ENCODE measurements around the gene SERPINI1.

Gene SERPINI1

DNA sequence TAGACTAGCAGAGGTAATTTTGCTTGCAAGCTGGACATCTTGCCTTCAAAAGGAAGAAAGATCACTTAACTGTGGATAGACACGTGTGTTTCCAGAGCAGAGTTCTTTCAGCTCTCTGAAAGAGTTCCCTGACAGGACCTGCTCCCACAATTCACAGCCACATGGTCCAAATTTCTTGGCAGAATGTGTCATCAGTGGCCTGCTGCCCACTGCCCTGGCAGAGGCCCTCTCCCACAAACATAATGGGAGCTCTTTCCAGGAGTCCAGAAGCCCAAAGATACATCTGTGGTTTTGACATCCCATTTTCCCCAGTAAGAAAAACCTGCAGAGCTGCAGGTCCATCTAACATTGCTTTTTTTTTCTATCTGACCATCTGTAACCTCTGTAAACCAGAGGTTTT, 48.3 kb downstream of the SERPINI1 start:
- no peak overlapping the region for H3K27ac ChIP-seq (ENCODE audit: low read depth, low read length)
- no peaks in the 10 kb centered on the region for H3K27me3 ChIP-seq (ENCODE audit: control insufficient read depth in 1 of 2, insufficient read depth in 2 of 2, low read length in 2 of 2)
- no peak overlapping the region for H3K9ac ChIP-seq (ENCODE audit: low read depth in 1 of 2, low read length in 2 of 2)
- H3K36me3 ChIP-seq (ENCODE audit: control insufficient read depth in 1 of 2, insufficient read depth in 2 of 2, low read length in 2 of 2): no peaks in the 10 kb centered on the region
- no peaks in the 10 kb centered on the region for H3K9me3 ChIP-seq (ENCODE audit: control insufficient read depth in 1 of 2, low read length in 2 of 2)
- no peaks in the 10 kb centered on the region for H3K4me1 ChIP-seq (ENCODE audit: control insufficient read depth in 1 of 2, insufficient read depth in 2 of 2, low read length in 2 of 2)
- H3K4me3 ChIP-seq (ENCODE audit: low read depth in 1 of 2, low read length in 2 of 2): no peak overlapping the region

DNA sequence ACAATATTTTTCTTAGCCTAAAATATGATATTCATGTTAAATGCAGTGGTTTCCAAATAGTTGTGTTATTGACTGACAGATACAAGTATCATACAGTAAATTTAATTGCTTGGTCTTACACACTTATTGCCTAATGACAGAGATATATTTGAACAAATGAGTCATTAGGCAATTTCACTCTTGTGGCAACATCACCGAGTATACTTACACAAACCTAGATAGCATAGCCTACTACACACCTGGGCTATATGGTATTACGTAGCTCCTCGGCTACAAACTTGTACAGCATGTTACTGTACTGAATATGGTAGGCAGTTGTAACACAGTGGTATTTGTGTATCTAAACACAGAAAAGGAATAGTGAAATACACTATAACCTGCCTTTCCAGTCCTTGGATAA, 50.3 kb downstream of the SERPINI1 start:
- Histone ChIP-seq H3K27ac (ENCODE audit: low read depth, low read length) (no peak overlapping the region), H3K4me1 (ENCODE audit: control insufficient read depth in 1 of 2, insufficient read depth in 2 of 2, low read length in 2 of 2) (no peaks in the 10 kb centered on the region), H3K4me3 (ENCODE audit: low read depth in 1 of 2, low read length in 2 of 2) (no peak overlapping the region), H3K9ac (ENCODE audit: low read depth in 1 of 2, low read length in 2 of 2) (no peak overlapping the region), H3K9me3 (ENCODE audit: control insufficient read depth in 1 of 2, low read length in 2 of 2) (no peaks in the 10 kb centered on the region), H3K36me3 (ENCODE audit: control insufficient read depth in 1 of 2, insufficient read depth in 2 of 2, low read length in 2 of 2) (no peaks in the 10 kb centered on the region), H3K27me3 (ENCODE audit: control insufficient read depth in 1 of 2, insufficient read depth in 2 of 2, low read length in 2 of 2) (no peaks in the 10 kb centered on the region)

DNA sequence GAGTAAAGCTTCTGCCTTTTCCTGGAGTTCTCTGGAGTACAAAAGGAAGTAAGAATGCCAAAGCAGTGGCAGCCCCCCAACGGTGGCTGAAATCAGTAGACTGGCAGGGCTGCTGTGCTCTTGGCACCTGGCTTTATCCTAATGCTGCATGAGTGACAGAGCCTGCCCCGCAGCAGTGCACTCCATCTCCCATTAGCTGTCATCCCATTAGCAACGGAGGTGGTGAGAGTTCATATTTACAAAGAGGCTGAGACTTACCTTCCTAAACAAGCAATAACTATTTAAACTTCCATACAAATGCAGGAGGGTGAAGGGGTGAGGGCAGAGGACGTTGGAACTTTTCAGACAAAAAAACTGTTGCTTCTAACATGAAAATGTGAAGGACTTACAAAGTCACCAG, 51.9 kb downstream of the SERPINI1 start:
- H3K27me3 ChIP-seq (ENCODE audit: control insufficient read depth in 1 of 2, insufficient read depth in 2 of 2, low read length in 2 of 2): no peaks in the 10 kb centered on the region
- no peaks in the 10 kb centered on the region for H3K9me3 ChIP-seq (ENCODE audit: control insufficient read depth in 1 of 2, low read length in 2 of 2)
- no peak overlapping the region for H3K9ac ChIP-seq (ENCODE audit: low read depth in 1 of 2, low read length in 2 of 2)
- H3K36me3 ChIP-seq (ENCODE audit: control insufficient read depth in 1 of 2, insufficient read depth in 2 of 2, low read length in 2 of 2): no peaks in the 10 kb centered on the region
- no peak overlapping the region for H3K4me3 ChIP-seq (ENCODE audit: low read depth in 1 of 2, low read length in 2 of 2)
- no peaks in the 10 kb centered on the region for H3K4me1 ChIP-seq (ENCODE audit: control insufficient read depth in 1 of 2, insufficient read depth in 2 of 2, low read length in 2 of 2)
- H3K27ac ChIP-seq (ENCODE audit: low read depth, low read length): no peak overlapping the region

DNA sequence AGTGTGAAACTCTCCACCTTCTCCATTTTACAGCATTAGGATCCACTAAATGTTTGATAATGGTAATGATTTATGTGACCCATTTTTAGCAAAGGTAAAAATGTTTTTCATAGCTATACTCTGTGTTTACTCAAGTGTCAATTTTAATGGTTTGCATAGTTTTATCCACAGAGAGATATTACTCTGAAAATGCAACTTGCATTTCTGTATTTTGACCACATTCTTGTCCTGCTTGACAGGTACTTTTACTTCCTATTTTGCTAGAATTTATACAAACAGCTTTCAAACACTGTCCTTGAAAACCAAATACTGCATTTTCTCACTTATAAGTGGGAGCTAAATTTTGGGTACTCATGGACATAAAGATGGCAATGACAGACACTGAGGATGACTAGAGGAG, 62.9 kb downstream of the SERPINI1 start:
- H3K4me1 ChIP-seq (ENCODE audit: control insufficient read depth in 1 of 2, insufficient read depth in 2 of 2, low read length in 2 of 2): no peaks in the 10 kb centered on the region
- H3K4me3 ChIP-seq (ENCODE audit: low read depth in 1 of 2, low read length in 2 of 2): no peak overlapping the region
- H3K27me3 ChIP-seq (ENCODE audit: control insufficient read depth in 1 of 2, insufficient read depth in 2 of 2, low read length in 2 of 2): no peaks in the 10 kb centered on the region
- H3K9me3 ChIP-seq (ENCODE audit: control insufficient read depth in 1 of 2, low read length in 2 of 2): no peaks in the 10 kb centered on the region
- H3K27ac ChIP-seq (ENCODE audit: low read depth, low read length): no peak overlapping the region
- no peaks in the 10 kb centered on the region for H3K36me3 ChIP-seq (ENCODE audit: control insufficient read depth in 1 of 2, insufficient read depth in 2 of 2, low read length in 2 of 2)
- no peak overlapping the region for H3K9ac ChIP-seq (ENCODE audit: low read depth in 1 of 2, low read length in 2 of 2)

DNA sequence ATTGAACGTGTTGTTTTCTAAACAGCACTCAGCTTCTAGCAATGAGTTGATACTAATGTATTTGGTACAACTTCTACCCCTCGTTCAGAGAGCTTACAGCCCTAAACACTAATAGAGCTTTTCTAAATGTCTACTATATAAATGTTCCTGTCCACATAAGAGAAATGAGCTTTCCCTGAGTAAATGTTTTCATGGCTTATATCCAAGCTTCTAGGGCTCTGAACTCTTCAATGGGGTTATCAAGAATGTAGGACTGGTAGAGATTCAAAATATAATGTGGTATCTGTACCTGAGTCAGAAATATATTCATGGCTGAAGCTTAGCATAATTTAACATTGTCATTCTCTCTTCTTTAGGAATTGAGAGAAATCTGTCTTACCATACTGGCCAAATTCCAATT, 73.4 kb downstream of the SERPINI1 start:
- Histone ChIP-seq H3K4me3 (ENCODE audit: low read depth in 1 of 2, low read length in 2 of 2) (no peak overlapping the region), H3K9ac (ENCODE audit: low read depth in 1 of 2, low read length in 2 of 2) (no peak overlapping the region), H3K9me3 (ENCODE audit: control insufficient read depth in 1 of 2, low read length in 2 of 2) (no peaks in the 10 kb centered on the region), H3K36me3 (ENCODE audit: control insufficient read depth in 1 of 2, insufficient read depth in 2 of 2, low read length in 2 of 2) (no peaks in the 10 kb centered on the region), H3K4me1 (ENCODE audit: control insufficient read depth in 1 of 2, insufficient read depth in 2 of 2, low read length in 2 of 2) (no peaks in the 10 kb centered on the region), H3K27ac (ENCODE audit: low read depth, low read length) (no peak overlapping the region), H3K27me3 (ENCODE audit: control insufficient read depth in 1 of 2, insufficient read depth in 2 of 2, low read length in 2 of 2) (no peaks in the 10 kb centered on the region)

DNA sequence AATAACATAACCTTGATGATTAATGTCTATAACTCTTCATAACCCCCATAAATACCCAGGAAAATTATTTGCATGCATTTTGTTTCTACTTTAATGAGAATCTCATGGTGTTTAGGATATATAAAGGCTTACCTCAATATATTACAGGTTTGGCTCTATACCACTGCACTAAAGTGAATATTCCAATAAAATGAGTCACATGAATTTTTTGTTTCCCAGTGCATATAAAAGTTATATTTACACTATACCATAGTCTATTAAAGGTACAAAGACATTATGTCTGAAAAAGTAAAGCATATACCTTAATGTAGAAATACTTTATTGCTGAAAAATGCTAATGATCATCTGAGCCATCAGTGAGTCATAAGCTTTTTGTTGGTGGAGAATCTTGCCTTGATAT, 74.7 kb downstream of the SERPINI1 start:
- H3K9me3 ChIP-seq (ENCODE audit: control insufficient read depth in 1 of 2, low read length in 2 of 2): no peaks in the 10 kb centered on the region
- no peaks in the 10 kb centered on the region for H3K4me1 ChIP-seq (ENCODE audit: control insufficient read depth in 1 of 2, insufficient read depth in 2 of 2, low read length in 2 of 2)
- H3K9ac ChIP-seq (ENCODE audit: low read depth in 1 of 2, low read length in 2 of 2): no peak overlapping the region
- no peaks in the 10 kb centered on the region for H3K27me3 ChIP-seq (ENCODE audit: control insufficient read depth in 1 of 2, insufficient read depth in 2 of 2, low read length in 2 of 2)
- no peak overlapping the region for H3K27ac ChIP-seq (ENCODE audit: low read depth, low read length)
- H3K36me3 ChIP-seq (ENCODE audit: control insufficient read depth in 1 of 2, insufficient read depth in 2 of 2, low read length in 2 of 2): no peaks in the 10 kb centered on the region
- H3K4me3 ChIP-seq (ENCODE audit: low read depth in 1 of 2, low read length in 2 of 2): no peak overlapping the region

DNA sequence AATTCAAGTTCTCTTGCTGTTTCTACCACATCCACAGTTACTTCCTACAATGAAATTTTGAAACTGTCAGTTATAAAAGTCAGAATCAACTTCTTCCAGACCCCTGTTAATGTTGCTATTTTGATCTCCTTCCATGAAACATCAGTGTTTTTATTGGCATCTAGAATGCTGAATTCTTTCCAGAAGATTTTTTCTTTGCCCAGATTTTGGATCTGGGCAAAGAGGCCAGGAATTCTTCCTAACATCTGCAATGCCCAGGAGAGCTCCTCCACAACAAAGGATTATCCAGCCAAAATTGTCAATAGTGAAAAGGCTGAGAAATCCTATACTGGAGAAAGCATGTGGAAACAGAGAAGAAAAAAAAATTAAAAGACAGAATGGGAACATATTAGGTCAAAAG, 75.5 kb downstream of the SERPINI1 start:
- no peaks in the 10 kb centered on the region for H3K9me3 ChIP-seq (ENCODE audit: control insufficient read depth in 1 of 2, low read length in 2 of 2)
- H3K4me3 ChIP-seq (ENCODE audit: low read depth in 1 of 2, low read length in 2 of 2): no peak overlapping the region
- no peaks in the 10 kb centered on the region for H3K36me3 ChIP-seq (ENCODE audit: control insufficient read depth in 1 of 2, insufficient read depth in 2 of 2, low read length in 2 of 2)
- no peaks in the 10 kb centered on the region for H3K4me1 ChIP-seq (ENCODE audit: control insufficient read depth in 1 of 2, insufficient read depth in 2 of 2, low read length in 2 of 2)
- no peak overlapping the region for H3K9ac ChIP-seq (ENCODE audit: low read depth in 1 of 2, low read length in 2 of 2)
- H3K27ac ChIP-seq (ENCODE audit: low read depth, low read length): no peak overlapping the region
- H3K27me3 ChIP-seq (ENCODE audit: control insufficient read depth in 1 of 2, insufficient read depth in 2 of 2, low read length in 2 of 2): no peaks in the 10 kb centered on the region

DNA sequence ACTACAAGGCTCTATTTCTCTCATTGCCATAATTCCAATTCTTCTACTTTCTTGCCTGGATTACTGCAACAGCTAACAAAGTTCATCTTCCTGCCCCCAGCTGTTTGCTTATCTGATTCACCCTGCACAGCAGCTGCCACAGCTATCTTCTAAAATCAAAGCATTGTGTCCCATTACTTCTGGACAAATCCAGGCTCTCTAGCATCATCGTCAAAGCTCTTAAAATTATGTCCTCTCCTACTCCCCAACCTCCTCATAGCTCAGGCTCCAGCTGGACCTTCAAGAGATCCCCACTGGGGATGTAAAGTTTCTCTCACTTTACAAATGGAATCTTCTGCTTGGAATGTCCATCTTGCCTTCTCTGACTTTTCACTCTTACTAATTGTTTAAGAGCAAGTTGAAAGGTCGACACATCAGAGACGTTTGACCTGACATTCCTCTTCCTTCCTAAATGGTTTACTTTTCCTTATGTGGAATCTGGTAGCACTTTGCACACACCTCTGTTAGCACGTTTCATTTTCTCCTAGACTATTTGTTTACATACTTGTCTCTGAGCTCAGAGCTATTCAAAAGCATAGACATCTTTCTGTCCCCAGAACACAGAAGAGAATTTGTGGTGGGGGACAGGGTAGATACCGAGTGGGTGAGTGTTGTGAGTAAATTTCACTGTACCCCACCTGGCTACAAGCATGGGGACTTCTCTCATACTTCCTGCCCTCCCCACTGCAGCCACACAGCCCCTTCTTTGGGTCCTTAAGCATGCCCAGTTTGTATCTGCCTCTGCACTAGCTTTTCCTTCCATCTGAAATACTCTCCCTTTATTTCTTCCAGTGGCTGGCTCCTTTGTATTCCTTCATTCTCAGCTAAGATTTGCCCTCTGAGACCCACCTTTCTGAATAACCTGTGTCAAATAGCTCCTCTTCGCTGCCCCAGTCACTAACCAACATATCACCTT, 77.9 kb downstream of the SERPINI1 start:
- Histone ChIP-seq H3K27me3 (ENCODE audit: control insufficient read depth in 1 of 2, insufficient read depth in 2 of 2, low read length in 2 of 2) (no peaks in the 10 kb centered on the region), H3K9me3 (ENCODE audit: control insufficient read depth in 1 of 2, low read length in 2 of 2) (no peaks in the 10 kb centered on the region), H3K27ac (ENCODE audit: low read depth, low read length) (no peak overlapping the region), H3K4me3 (ENCODE audit: low read depth in 1 of 2, low read length in 2 of 2) (no peak overlapping the region), H3K9ac (ENCODE audit: low read depth in 1 of 2, low read length in 2 of 2) (no peak overlapping the region), H3K4me1 (ENCODE audit: control insufficient read depth in 1 of 2, insufficient read depth in 2 of 2, low read length in 2 of 2) (no peaks in the 10 kb centered on the region), H3K36me3 (ENCODE audit: control insufficient read depth in 1 of 2, insufficient read depth in 2 of 2, low read length in 2 of 2) (no peaks in the 10 kb centered on the region)

DNA sequence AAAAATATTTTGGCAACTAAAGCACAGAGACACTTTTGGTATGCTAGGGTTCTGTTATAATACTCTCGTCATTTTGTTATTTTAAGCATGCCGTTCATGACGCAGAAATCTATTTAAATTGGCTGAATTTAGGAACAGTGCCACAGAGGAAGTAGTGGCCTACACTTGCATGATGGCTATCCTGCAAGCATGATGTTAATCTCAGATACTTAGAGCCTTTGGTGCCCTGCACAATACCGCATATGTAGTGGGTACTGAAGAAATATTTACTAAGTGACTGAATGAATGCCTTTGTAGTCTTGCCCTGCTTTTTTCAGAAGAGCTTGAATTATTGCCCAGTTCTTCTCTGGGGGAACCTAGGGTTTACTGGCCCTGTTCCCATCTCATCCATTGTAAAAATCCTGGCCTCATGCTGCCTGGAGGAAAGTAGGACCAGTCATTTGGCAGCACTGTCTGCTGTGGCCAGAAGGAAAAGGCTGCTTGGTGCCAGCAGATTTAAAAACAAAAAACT, 79.0 kb downstream of the SERPINI1 start:
- H3K9me3 ChIP-seq (ENCODE audit: control insufficient read depth in 1 of 2, low read length in 2 of 2): no peaks in the 10 kb centered on the region
- no peaks in the 10 kb centered on the region for H3K4me1 ChIP-seq (ENCODE audit: control insufficient read depth in 1 of 2, insufficient read depth in 2 of 2, low read length in 2 of 2)
- no peak overlapping the region for H3K9ac ChIP-seq (ENCODE audit: low read depth in 1 of 2, low read length in 2 of 2)
- H3K36me3 ChIP-seq (ENCODE audit: control insufficient read depth in 1 of 2, insufficient read depth in 2 of 2, low read length in 2 of 2): no peaks in the 10 kb centered on the region
- no peaks in the 10 kb centered on the region for H3K27me3 ChIP-seq (ENCODE audit: control insufficient read depth in 1 of 2, insufficient read depth in 2 of 2, low read length in 2 of 2)
- no peak overlapping the region for H3K4me3 ChIP-seq (ENCODE audit: low read depth in 1 of 2, low read length in 2 of 2)
- no peak overlapping the region for H3K27ac ChIP-seq (ENCODE audit: low read depth, low read length)

DNA sequence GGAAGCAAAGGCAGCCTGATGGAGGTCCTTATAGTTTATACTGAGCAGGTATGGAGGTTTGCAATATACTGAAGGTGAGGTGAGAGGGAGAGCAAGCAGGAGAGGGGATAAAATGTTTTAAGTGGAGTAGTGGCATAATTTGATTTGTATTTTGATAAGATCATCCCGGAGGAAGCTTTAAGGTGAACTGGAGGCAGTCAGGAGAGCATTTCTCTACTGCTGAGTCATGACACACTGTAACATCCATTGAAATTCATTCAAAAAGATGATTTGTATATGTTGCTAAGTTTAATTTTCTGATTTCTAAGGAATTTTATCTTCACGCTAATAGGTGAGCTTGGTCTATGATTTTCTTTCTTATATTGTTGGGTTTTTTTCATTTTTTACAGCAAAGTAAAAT, 81.4 kb downstream of the SERPINI1 start:
- no peak overlapping the region for H3K4me3 ChIP-seq (ENCODE audit: low read depth in 1 of 2, low read length in 2 of 2)
- H3K27me3 ChIP-seq (ENCODE audit: control insufficient read depth in 1 of 2, insufficient read depth in 2 of 2, low read length in 2 of 2): no peaks in the 10 kb centered on the region
- no peak overlapping the region for H3K9ac ChIP-seq (ENCODE audit: low read depth in 1 of 2, low read length in 2 of 2)
- no peaks in the 10 kb centered on the region for H3K9me3 ChIP-seq (ENCODE audit: control insufficient read depth in 1 of 2, low read length in 2 of 2)
- no peaks in the 10 kb centered on the region for H3K36me3 ChIP-seq (ENCODE audit: control insufficient read depth in 1 of 2, insufficient read depth in 2 of 2, low read length in 2 of 2)
- H3K27ac ChIP-seq (ENCODE audit: low read depth, low read length): no peak overlapping the region
- H3K4me1 ChIP-seq (ENCODE audit: control insufficient read depth in 1 of 2, insufficient read depth in 2 of 2, low read length in 2 of 2): no peaks in the 10 kb centered on the region

All from duodenal mucosa (tissue), 2 donors.